CD4-positive, alpha-beta T cell (primary cell): ENCODE data around the gene POU2F1. TPM values are rescaled to one million over a fixed set of nuclear protein-coding genes. Genes with fewer than 3 reads are reported as not detected.

Source experiments
- ATAC-seq: fragments of 200-7000 bp; cut with Tn5 transposase; one replicate; pipeline ENCODE4 v1.10.0; 2022; ENCODE audit warnings: mild to moderate bottlenecking; ENCODE audit not compliant: poor library complexity
- CTCF ChIA-PET: fragments of 350-600 bp; sonication (Branson Sonifier 250); formaldehyde crosslinking; loops from one replicate; lab custom pipeline; 2021; ENCODE audit warnings: antibody characterized with exemption, inconsistent platforms; lab: Charles Lee
- POLR2A ChIA-PET: fragments of 350-600 bp; sonication (Branson Sonifier 250); formaldehyde crosslinking; loops from one replicate; lab custom pipeline; 2021; ENCODE audit warnings: antibody characterized with exemption, inconsistent platforms; lab: Charles Lee
- DNase-seq, 14 experiments: peaks; one replicate each; pipeline ENCODE4 v3.0.0-alpha.2; 2013 to 2020; ENCODE audit warnings: mixed read lengths in 2 of 14
- H3K27ac ChIP-seq, 2 donors: one replicate each; pipeline versions ENCODE4 v1.5.1 to v1.7.0; 2013; ENCODE audit warnings: low read length in 2 of 2, low read depth in 1 of 2, mild to moderate bottlenecking in 1 of 2
- H3K27me3 ChIP-seq, 2 experiments: 1 replicate in 1 of 2; 2 replicates in 1 of 2; pipeline versions ENCODE4 v1.6.1 to v1.7.0; 2013; ENCODE audit warnings: low read length in 2 of 2, control low read depth in 1 of 2, mild to moderate bottlenecking in 1 of 2, moderate library complexity in 1 of 2; ENCODE audit not compliant: insufficient read depth in 2 of 2, control insufficient read depth in 1 of 2
- H3K36me3 ChIP-seq: one replicate; pipeline ENCODE4 v1.6.1; 2013; ENCODE audit warnings: low read length, control low read depth; ENCODE audit not compliant: insufficient read depth
- H3K4me1 ChIP-seq: one replicate; pipeline ENCODE4 v1.6.1; 2013; ENCODE audit warnings: low read length, control low read depth; ENCODE audit not compliant: insufficient read depth
- H3K4me3 ChIP-seq: one replicate; pipeline ENCODE4 v1.5.1; 2013; ENCODE audit warnings: mild to moderate bottlenecking, low read length, moderate library complexity
- H3K9me3 ChIP-seq, 2 experiments: 1 replicate in 1 of 2; 2 replicates in 1 of 2; pipeline versions ENCODE4 v1.6.1 to v1.7.0; 2013; ENCODE audit warnings: low read length in 2 of 2, mild to moderate bottlenecking in 2 of 2, control low read depth in 1 of 2, moderate library complexity in 1 of 2; ENCODE audit not compliant: control insufficient read depth in 1 of 2, insufficient read depth in 1 of 2
- H3K27ac Mint-ChIP-seq: one replicate; pipeline ENCODE4 v1.8.0; 2020; ENCODE audit warnings: mixed read lengths
- H3K27me3 Mint-ChIP-seq: one replicate; pipeline ENCODE4 v1.8.0; 2021; ENCODE audit warnings: mixed read lengths
- H3K36me3 Mint-ChIP-seq: one replicate; pipeline ENCODE4 v1.8.0; 2021; ENCODE audit warnings: low read depth, mixed read lengths
- H3K4me1 Mint-ChIP-seq: one replicate; pipeline ENCODE4 v1.8.0; 2021; ENCODE audit warnings: low read depth, mixed read lengths
- H3K4me3 Mint-ChIP-seq: one replicate; pipeline ENCODE4 v1.8.0; 2020; ENCODE audit warnings: mild to moderate bottlenecking, mixed read lengths
- H3K9me3 Mint-ChIP-seq: one replicate; pipeline ENCODE4 v1.8.0; 2020; ENCODE audit warnings: mixed read lengths
- intact Hi-C, 2 experiments: fragments of 100-400 bp; cut with DNase I in 1 of 2; cut with micrococcal nuclease in 1 of 2; formaldehyde crosslinking; loops; one replicate each; pipeline versions ENCODE4 v1.15.1 to v1.9.0; 2023 to 2025; cut with DNase I, micrococcal nuclease
- total RNA-seq, 174 experiments: library from RNA in 2 of 174; stranded (reverse) in 2 of 174; gene quantifications; one replicate each; pipeline ENCODE4 v1.2.3 and lab custom pipeline; 2021 to 2026
- TF ChIP-seq, protein P1 (sequence below): fragments of 200-600 bp; IDR thresholded peaks from one replicate; pipeline ENCODE4 v1.8.0; 2022; ENCODE audit warnings: antibody characterized with exemption, mild to moderate bottlenecking

Gene POU2F1
- total RNA-seq, 2 experiments from 2014 or later = 27.0 to 28.6 TPM

DNA sequence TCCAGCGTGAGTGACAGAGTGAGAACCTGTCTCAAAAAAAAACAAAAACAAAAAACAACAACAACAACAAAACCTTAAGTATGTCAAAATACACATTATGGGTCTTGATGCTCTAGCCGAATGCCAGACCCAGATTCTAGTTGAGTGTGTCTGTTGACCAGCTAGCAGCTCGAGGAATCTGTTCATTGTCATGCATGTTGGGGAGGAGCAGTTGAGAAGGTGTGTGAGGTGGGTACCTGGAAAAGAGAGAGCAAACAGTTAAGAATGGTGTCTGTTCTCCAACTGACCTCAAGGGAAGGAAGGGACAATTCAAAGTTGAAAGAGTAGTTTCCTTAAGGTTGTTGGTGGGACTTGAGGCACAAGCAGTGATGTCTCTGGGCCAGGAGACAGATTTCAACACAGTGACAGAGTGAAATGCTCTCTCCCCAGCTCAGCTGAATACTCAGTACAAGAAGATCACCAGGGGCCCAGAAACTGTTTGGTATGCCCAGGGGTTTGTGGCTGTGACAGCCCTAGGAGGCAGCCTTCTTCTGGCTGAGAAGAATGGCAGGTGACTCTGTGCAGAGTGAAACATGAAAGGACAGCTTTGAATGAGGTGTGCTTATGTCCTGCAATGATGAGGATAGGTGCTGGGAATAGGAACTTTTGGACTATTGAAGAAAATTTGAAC is 14.4 kb upstream of the POU2F1 start:
- TF ChIP-seq, protein P1, sequence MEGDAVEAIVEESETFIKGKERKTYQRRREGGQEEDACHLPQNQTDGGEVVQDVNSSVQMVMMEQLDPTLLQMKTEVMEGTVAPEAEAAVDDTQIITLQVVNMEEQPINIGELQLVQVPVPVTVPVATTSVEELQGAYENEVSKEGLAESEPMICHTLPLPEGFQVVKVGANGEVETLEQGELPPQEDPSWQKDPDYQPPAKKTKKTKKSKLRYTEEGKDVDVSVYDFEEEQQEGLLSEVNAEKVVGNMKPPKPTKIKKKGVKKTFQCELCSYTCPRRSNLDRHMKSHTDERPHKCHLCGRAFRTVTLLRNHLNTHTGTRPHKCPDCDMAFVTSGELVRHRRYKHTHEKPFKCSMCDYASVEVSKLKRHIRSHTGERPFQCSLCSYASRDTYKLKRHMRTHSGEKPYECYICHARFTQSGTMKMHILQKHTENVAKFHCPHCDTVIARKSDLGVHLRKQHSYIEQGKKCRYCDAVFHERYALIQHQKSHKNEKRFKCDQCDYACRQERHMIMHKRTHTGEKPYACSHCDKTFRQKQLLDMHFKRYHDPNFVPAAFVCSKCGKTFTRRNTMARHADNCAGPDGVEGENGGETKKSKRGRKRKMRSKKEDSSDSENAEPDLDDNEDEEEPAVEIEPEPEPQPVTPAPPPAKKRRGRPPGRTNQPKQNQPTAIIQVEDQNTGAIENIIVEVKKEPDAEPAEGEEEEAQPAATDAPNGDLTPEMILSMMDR = no peak
- peaks cover 4% of the 10 kb centered on the region for H3K9me3 Mint-ChIP-seq
- ChIA-PET POLR2A (interaction anchor here (0.7 kb wide), 1 partner anchor 14 kb away, joined by 3 read pairs; no protein-coding TSS in a partner anchor), CTCF (interaction anchor here (1.1 kb wide), 1 partner anchor 15 kb away, joined by 3 read pairs; no protein-coding TSS in a partner anchor)
- H3K36me3 ChIP-seq = no peaks in the 10 kb centered on the region
- no peak overlapping the region for H3K4me3 ChIP-seq
- H3K36me3 Mint-ChIP-seq = peaks cover 4% of the 10 kb centered on the region
- peaks cover 0 to 6% of the 10 kb centered on the region in 2 experiments for H3K27me3 ChIP-seq
- H3K4me3 Mint-ChIP-seq = no peak overlapping the region
- DNase-seq (no peak), ATAC-seq (no peak)
- H3K4me1 Mint-ChIP-seq = no peaks in the 10 kb centered on the region
- peaks cover 9 to 18% of the 10 kb centered on the region in 2 experiments for H3K9me3 ChIP-seq
- H3K27ac Mint-ChIP-seq = no peak overlapping the region
- H3K27ac ChIP-seq = no peak overlapping the region
- intact Hi-C loops = no loop called here
- no peaks in the 10 kb centered on the region for H3K27me3 Mint-ChIP-seq
- no peaks in the 10 kb centered on the region for H3K4me1 ChIP-seq

DNA sequence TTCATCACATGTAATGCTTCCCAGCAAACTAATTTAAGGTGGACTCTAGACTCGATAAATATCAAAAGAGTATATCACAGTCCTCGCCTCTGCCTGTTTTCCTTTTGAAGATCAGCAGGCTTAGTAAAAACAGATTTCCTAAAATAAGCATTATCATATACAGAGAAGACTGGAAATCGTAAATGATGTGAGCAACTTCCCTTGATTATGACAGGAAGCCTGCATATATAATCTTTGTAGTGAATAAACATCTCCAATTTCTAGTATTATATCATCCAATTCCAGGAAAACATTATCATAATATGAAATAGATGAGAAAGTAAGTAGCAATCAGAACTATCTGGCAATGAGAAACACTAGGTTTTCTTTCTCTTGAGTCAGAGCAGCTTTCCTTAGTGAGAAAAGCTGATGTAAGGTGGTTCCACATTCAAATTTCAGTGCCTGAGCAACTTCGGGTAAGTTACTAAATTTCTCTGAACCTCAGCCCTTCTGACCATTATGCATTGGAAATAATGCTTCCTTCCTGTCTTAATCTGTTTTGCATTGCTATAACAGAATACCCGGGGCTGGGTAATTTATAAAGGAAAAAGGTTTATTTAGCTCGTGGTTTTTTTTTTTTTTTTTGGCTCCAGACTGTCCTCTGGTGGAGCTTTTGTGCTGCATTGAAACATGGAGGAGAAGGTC is 12.6 kb upstream of the POU2F1 start:
- H3K27me3 ChIP-seq = peaks cover 0 to 6% of the 10 kb centered on the region in 2 experiments
- Mint-ChIP-seq H3K27me3 (no peaks in the 10 kb centered on the region), H3K9me3 (peaks cover 4% of the 10 kb centered on the region), H3K4me1 (no peaks in the 10 kb centered on the region), H3K4me3 (no peak overlapping the region), H3K27ac (no peak overlapping the region), H3K36me3 (peaks cover 4% of the 10 kb centered on the region)
- ATAC-seq = no peak
- peaks cover 9 to 18% of the 10 kb centered on the region in 2 experiments for H3K9me3 ChIP-seq
- intact Hi-C loops = no loop called here
- H3K4me3 ChIP-seq = no peak overlapping the region
- POLR2A ChIA-PET = interaction anchor here (1.0 kb wide), 1 partner anchor 12 kb away, joined by 4 read pairs; no protein-coding TSS in a partner anchor
- H3K27ac ChIP-seq = no peak overlapping the region
- DNase-seq = no peak
- TF ChIP-seq, protein P1 = no peak
- CTCF ChIA-PET = interaction anchor here (0.9 kb wide), 1 partner anchor 12 kb away, joined by 3 read pairs; no protein-coding TSS in a partner anchor
- no peaks in the 10 kb centered on the region for H3K4me1 ChIP-seq
- no peaks in the 10 kb centered on the region for H3K36me3 ChIP-seq

DNA sequence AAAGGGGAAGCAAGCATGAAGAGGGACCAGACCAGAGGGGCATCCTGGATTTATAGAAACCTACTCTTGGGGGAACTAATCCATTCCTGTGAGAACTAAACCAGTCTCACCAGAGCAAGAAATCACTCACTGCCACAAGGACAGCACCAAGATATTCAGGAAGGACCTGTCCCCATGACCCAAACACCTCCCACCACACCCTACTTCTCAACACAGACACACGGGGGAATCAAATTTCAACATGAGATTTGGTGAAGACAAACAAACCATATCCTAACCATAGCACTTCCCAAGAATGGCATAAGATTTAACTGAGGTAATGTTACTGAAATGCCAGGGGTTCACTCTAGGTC is 12.1 kb upstream of the POU2F1 start:
- TF ChIP-seq, protein P1 = no peak
- H3K27ac ChIP-seq = no peak overlapping the region
- intact Hi-C loops = no loop called here
- peaks cover 9 to 18% of the 10 kb centered on the region in 2 experiments for H3K9me3 ChIP-seq
- ChIA-PET CTCF (interaction anchor here (0.9 kb wide), 1 partner anchor 11 kb away, joined by 3 read pairs; no protein-coding TSS in a partner anchor), POLR2A (interaction anchor here (1.0 kb wide), 1 partner anchor 11 kb away, joined by 4 read pairs; no protein-coding TSS in a partner anchor)
- no peaks in the 10 kb centered on the region for H3K4me1 Mint-ChIP-seq
- H3K27me3 Mint-ChIP-seq = no peaks in the 10 kb centered on the region
- H3K4me1 ChIP-seq = no peaks in the 10 kb centered on the region
- no peak for ATAC-seq
- H3K27ac Mint-ChIP-seq = no peak overlapping the region
- no peak for DNase-seq
- no peaks in the 10 kb centered on the region for H3K36me3 ChIP-seq
- no peak overlapping the region for H3K4me3 ChIP-seq
- H3K4me3 Mint-ChIP-seq = no peak overlapping the region
- H3K9me3 Mint-ChIP-seq = peaks cover 4% of the 10 kb centered on the region
- peaks cover 0 to 6% of the 10 kb centered on the region in 2 experiments for H3K27me3 ChIP-seq
- peaks cover 4% of the 10 kb centered on the region for H3K36me3 Mint-ChIP-seq
